ENCODE data around the gene ZNF497. TPM values are rescaled to one million over a fixed set of nuclear protein-coding genes. Genes with fewer than 3 reads are reported as not detected.

The ZNF497 gene
- total and polyA plus RNA-seq, 2 of the 13 experiments (the other 11 are each of a cell fraction or from before 2014, with no cell fraction given) = 1.5 to 1.9 TPM

- TF ChIP-seq ETS1 (CRISPR knock-in tag; IDR thresholded peaks at IDR 0.05) (no peak), FOSL1 (CRISPR knock-in tag; IDR thresholded peaks at IDR 0.05; ENCODE audit: borderline replicate concordance) (no peak), SSRP1 (CRISPR knock-in tag; IDR thresholded peaks at IDR 0.05) (no peak), HOXD1 (CRISPR knock-in tag; IDR thresholded peaks at IDR 0.05) (peak; percentile 77), GABPA (IDR thresholded peaks at IDR 0.05; ENCODE audit: low read depth, low read length) (peak; percentile 98), GABPA (CRISPR knock-in tag; IDR thresholded peaks at IDR 0.05; ENCODE audit: low read depth) (peak; percentile 92), ZBTB2 (CRISPR knock-in tag; IDR thresholded peaks at IDR 0.05; ENCODE audit: low read depth) (peak; percentile 90), NR2F1 (CRISPR knock-in tag; IDR thresholded peaks at IDR 0.05) (no peak; a peak in 1 of 4 replicates), SMC3 (IDR thresholded peaks at IDR 0.05; ENCODE audit: low read length) (peak; percentile 5; the same call in 1 of the 2 replicates), CERS6 (CRISPR knock-in tag; IDR thresholded peaks at IDR 0.05) (no peak), SNAPC4 (CRISPR knock-in tag; IDR thresholded peaks at IDR 0.05) (0 out of 2 replicates have a peak, but pooled peaks have one; percentile 40), PATZ1 (CRISPR knock-in tag; IDR thresholded peaks at IDR 0.05) (peak; percentile 91), ZNF766 (CRISPR knock-in tag; IDR thresholded peaks at IDR 0.05; ENCODE audit: borderline replicate concordance) (peak; percentile 68; the same call in 1 of the 2 replicates), BATF2 (CRISPR knock-in tag; IDR thresholded peaks at IDR 0.05) (0 out of 2 replicates have a peak, but pooled peaks have one; percentile 79), KDM5B (CRISPR knock-in tag; IDR thresholded peaks at IDR 0.05; ENCODE audit: borderline replicate concordance) (peak; percentile 98)
Measured at GRCh38 chr19:58380662-58381459, 18.3 kb upstream of the ZNF497 start, which contains the start of gene ZNF837 (continued).
